Body of pancreas (tissue), 4 donors: Measurements from ENCODE around the gene ERMP1. TPM values are rescaled to one million over a fixed set of nuclear protein-coding genes. Genes with fewer than 3 reads are reported as not detected.

Experiments used
- ATAC-seq: fragments of 150-250 bp; one replicate; pipeline ENCODE4 v1.9.1; 2016
- DNase-seq, 4 donors: peaks; one replicate each; pipeline ENCODE4 v3.0.0-alpha.2; 2019
- H3K27ac ChIP-seq, 4 donors: fragments of 200-600 bp; sonication (generic); 1 replicate in 3 of 4; 2 replicates in 1 of 4; pipeline versions ENCODE4 v1.5.1 to v1.6.1; 2016 to 2019; ENCODE audit warnings: mild to moderate bottlenecking in 1 of 4, mixed read lengths in 1 of 4, moderate library complexity in 1 of 4
- H3K27me3 ChIP-seq, 2 donors: fragments of 200-600 bp; sonication (generic); one replicate each; pipeline ENCODE4 v1.6.0; 2016; ENCODE audit warnings: mild to moderate bottlenecking in 1 of 2
- H3K36me3 ChIP-seq, 2 donors: fragments of 200-600 bp; sonication (generic); replicated peaks in 1 of 2; 2 replicates each; pipeline ENCODE4 v1.5.1; 2016; ENCODE audit warnings: low read depth in 2 of 2; ENCODE audit not compliant: insufficient read depth in 1 of 2
- H3K4me1 ChIP-seq: fragments of 200-600 bp; sonication (generic); one replicate; pipeline ENCODE4 v1.6.0; 2016
- H3K4me3 ChIP-seq, 2 donors: fragments of 200-600 bp; sonication (generic); 1 replicate in 1 of 2; 2 replicates in 1 of 2; pipeline ENCODE4 v1.5.1; 2016 to 2019
- H3K9me3 ChIP-seq, 3 donors: fragments of 200-600 bp; sonication (generic); 1 replicate in 2 of 3; 2 replicates in 1 of 3; pipeline ENCODE4 v1.5.1; 2016
- CTCF ChIP-seq, 7 experiments: fragments of 450-650 bp in 4 of 7; fragments of 200-600 bp in 3 of 7; sonication (generic) in 3 of 7; IDR thresholded peaks; one replicate each; pipeline ENCODE4 v1.5.1; 2016 to 2019; ENCODE audit warnings: antibody characterized with exemption in 7 of 7
- POLR2A ChIP-seq, 3 donors: fragments of 450-650 bp; IDR thresholded peaks; one replicate each; pipeline ENCODE4 v1.6.1; 2016; ENCODE audit warnings: antibody characterized with exemption in 3 of 3, mild to moderate bottlenecking in 2 of 3
- WGBS, 2 donors: methylation state at CpG; one replicate each; pipeline ENCODE4 v1.1.5; 2017; 5-methylcytosine and 5-hydroxymethylcytosine counted together
- intact Hi-C: fragments of 100-400 bp; cut with DNase I; formaldehyde crosslinking; loops from one replicate; pipeline ENCODE4 v1.15.1; 2023
- total RNA-seq, 2 donors: library from RNA; depleted of rRNA; stranded (reverse); fragments of >200 nt; gene quantifications; one replicate each; pipeline ENCODE4 v1.1.0, GENCODE V29; 2016

Gene ERMP1
- total RNA-seq, 2 donors from 2014 or later: 11.2 to 11.9 TPM

GRCh38 chr9:5798581-5798980 is 34.3 kb downstream of the ERMP1 start:
- no peak for DNase-seq
- Histone ChIP-seq H3K4me1 (peaks cover 22% of the 10 kb centered on the region), H3K9me3 (no peaks in the 10 kb centered on the region), H3K27ac (no peak overlapping the region), H3K27me3 (no peaks in the 10 kb centered on the region), H3K36me3 (no peaks in the 10 kb centered on the region), H3K4me3 (no peak overlapping the region)
- 35 to 36% methylated on average over 2 of the region's 2 CpGs for WGBS, 2 donors
- intact Hi-C loops: no loop called here
- TF ChIP-seq CTCF (IDR thresholded peaks at IDR 0.05) (no peak), POLR2A (IDR thresholded peaks at IDR 0.05) (no peak)
- no peak for ATAC-seq

- Histone ChIP-seq H3K4me1 (peaks cover 15% of the 10 kb centered on the region), H3K9me3 (no peaks in the 10 kb centered on the region), H3K27ac (no peak overlapping the region), H3K4me3 (no peak overlapping the region), H3K27me3 (no peaks in the 10 kb centered on the region), H3K36me3 (no peaks in the 10 kb centered on the region)
- WGBS, 2 donors: 81 to 86% methylated on average over 2 of the region's 2 CpGs
- intact Hi-C loops: no loop called here
- TF ChIP-seq POLR2A (IDR thresholded peaks at IDR 0.05) (no peak), CTCF (IDR thresholded peaks at IDR 0.05) (no peak)
- ATAC-seq (no peak), DNase-seq (no peak)
These were observed 36.6 kb downstream of the ERMP1 start for GRCh38 chr9:5796298-5796697.

GRCh38 chr9:5793812-5794211 is 39.1 kb downstream of the ERMP1 start:
- TF ChIP-seq POLR2A (IDR thresholded peaks at IDR 0.05): no peak
- TF ChIP-seq CTCF (IDR thresholded peaks at IDR 0.05): no peak
- no peak overlapping the region for H3K27ac ChIP-seq
- no peaks in the 10 kb centered on the region for H3K9me3 ChIP-seq
- 96 to 100% methylated on average over 1 of the region's 1 CpG for WGBS, 2 donors
- no peaks in the 10 kb centered on the region for H3K27me3 ChIP-seq
- no peaks in the 10 kb centered on the region for H3K4me1 ChIP-seq
- DNase-seq: no peak
- no peaks in the 10 kb centered on the region for H3K36me3 ChIP-seq
- intact Hi-C loops: no loop called here
- ATAC-seq: no peak
- H3K4me3 ChIP-seq: no peak overlapping the region

- intact Hi-C loops: no loop called here
- no peaks in the 10 kb centered on the region for H3K27me3 ChIP-seq
- peaks cover 15% of the 10 kb centered on the region for H3K4me1 ChIP-seq
- no peaks in the 10 kb centered on the region for H3K9me3 ChIP-seq
- DNase-seq (no peak), ATAC-seq (no peak)
- H3K27ac ChIP-seq: no peak overlapping the region
- no peaks in the 10 kb centered on the region for H3K36me3 ChIP-seq
- TF ChIP-seq POLR2A (IDR thresholded peaks at IDR 0.05) (no peak), CTCF (IDR thresholded peaks at IDR 0.05) (no peak)
- 75 to 76% methylated on average over 3 of the region's 3 CpGs for WGBS, 2 donors
- H3K4me3 ChIP-seq: no peak overlapping the region
These were observed 41.0 kb downstream of the ERMP1 start for GRCh38 chr9:5791870-5792269.

- Histone ChIP-seq H3K36me3 (no peaks in the 10 kb centered on the region), H3K27me3 (no peaks in the 10 kb centered on the region), H3K27ac (no peak overlapping the region), H3K4me1 (peaks cover 25% of the 10 kb centered on the region), H3K4me3 (no peak overlapping the region), H3K9me3 (no peaks in the 10 kb centered on the region)
- intact Hi-C loops: no loop called here
- ATAC-seq: no peak
- TF ChIP-seq CTCF (IDR thresholded peaks at IDR 0.05): no peak
- TF ChIP-seq POLR2A (IDR thresholded peaks at IDR 0.05): no peak
- no peak for DNase-seq
- WGBS, 2 donors: 76 to 83% methylated on average over 1 of the region's 1 CpG
These were observed 42.0 kb downstream of the ERMP1 start for GRCh38 chr9:5790923-5791322.
